Small intestine (tissue), 7 donors: ENCODE results near the gene NFYB. TPM values are rescaled to one million over a fixed set of nuclear protein-coding genes. Genes with fewer than 3 reads are reported as not detected.

Experiments
- DNase-seq, 2 donors: peaks; one replicate each; pipeline versions ENCODE4 v3.0.0 to v3.0.0-alpha.2; 2013
- FAIRE-seq: peaks from 2 replicates; lab custom pipeline; 2012; peaks lifted over from hg19 to GRCh38; lab: Jason Lieb, UNC
- H3K27ac ChIP-seq, 3 donors: one replicate each; pipeline ENCODE4 v1.5.1; 2013; ENCODE audit warnings: low read length in 2 of 3, mild to moderate bottlenecking in 2 of 3, control low read depth in 1 of 3, inconsistent platforms in 1 of 3, low read depth in 1 of 3, moderate library complexity in 1 of 3
- H3K27me3 ChIP-seq, 3 donors: one replicate each; pipeline ENCODE4 v1.6.1; 2013; ENCODE audit warnings: low read length in 3 of 3, inconsistent platforms in 1 of 3; ENCODE audit not compliant: control insufficient read depth in 3 of 3, insufficient read depth in 3 of 3
- H3K36me3 ChIP-seq, 3 donors: one replicate each; pipeline ENCODE4 v1.6.1; 2013; ENCODE audit warnings: low read length in 3 of 3, inconsistent platforms in 1 of 3, low read depth in 1 of 3, mild to moderate bottlenecking in 1 of 3, moderate library complexity in 1 of 3; ENCODE audit not compliant: control insufficient read depth in 3 of 3, insufficient read depth in 2 of 3
- H3K4me1 ChIP-seq, 3 donors: one replicate each; pipeline ENCODE4 v1.6.1; 2013; ENCODE audit warnings: low read length in 2 of 3, inconsistent platforms in 1 of 3, low read depth in 1 of 3, mild to moderate bottlenecking in 1 of 3, moderate library complexity in 1 of 3; ENCODE audit not compliant: control insufficient read depth in 3 of 3, insufficient read depth in 2 of 3
- H3K4me3 ChIP-seq, 3 donors: one replicate each; pipeline ENCODE4 v1.5.1; 2013; ENCODE audit warnings: low read length in 3 of 3, control low read depth in 1 of 3, inconsistent platforms in 1 of 3, low read depth in 1 of 3, mild to moderate bottlenecking in 1 of 3, moderate library complexity in 1 of 3
- H3K9me3 ChIP-seq, 2 donors: one replicate each; pipeline ENCODE4 v1.6.1; 2013; ENCODE audit warnings: low read depth in 1 of 2, low read length in 1 of 2; ENCODE audit not compliant: control insufficient read depth in 2 of 2, insufficient read depth in 1 of 2
- WGBS, 3 donors: extraction: QIAGEN DNeasy Blood & Tissue Kit; methylation state at CpG; one replicate each; pipeline ENCODE4 v1.1.7; 2013; 5-methylcytosine and 5-hydroxymethylcytosine counted together
- polyA plus RNA-seq, 4 donors: library from polyadenylated mRNA; stranded (reverse) in 3 of 4; unstranded in 1 of 4; fragments of 200-250 nt in 3 of 4; fragments of 120-200 nt in 1 of 4; gene quantifications; one replicate each; pipeline versions ENCODE4 v1.2.1 to v1.2.3, GENCODE V29; 2013
- donor health status: healthy with polysubstance abuse.
- donor health status: control.
- donor health status: control.
- donor health status: Bipolar disorder and iron deficiency.
- donor health status: healthy.

The NFYB gene
- polyA plus RNA-seq, 4 donors = 14.1 to 36.1 (median 16.7) TPM

GRCh38 chr12:104152685-104153241 lies 14.8 kb upstream of the NFYB start:
- Histone ChIP-seq H3K4me3 (no peak overlapping the region), H3K4me1 (no peaks in the 10 kb centered on the region), H3K27ac (no peak overlapping the region), H3K9me3 (no peaks in the 10 kb centered on the region), H3K36me3 (no peaks in the 10 kb centered on the region), H3K27me3 (no peaks in the 10 kb centered on the region)
- DNase-seq (no peak), FAIRE-seq (no peak)

- Histone ChIP-seq H3K36me3 (no peaks in the 10 kb centered on the region), H3K4me3 (no peak overlapping the region), H3K4me1 (no peaks in the 10 kb centered on the region), H3K9me3 (no peaks in the 10 kb centered on the region), H3K27me3 (peaks cover 0 to 3% (median 0%) of the 10 kb centered on the region in 3 donors), H3K27ac (no peak overlapping the region)
- WGBS, 3 donors = 82 to 85% (median 83%) methylated on average over 8 of the region's 8 CpGs
- DNase-seq = no peak
- FAIRE-seq = no peak
These were observed 12.4 kb upstream of the NFYB start for GRCh38 chr12:104150416-104150815.

GRCh38 chr12:104147346-104147745 lies 9.3 kb upstream of the NFYB start:
- FAIRE-seq (no peak), DNase-seq (no peak)
- Histone ChIP-seq H3K9me3 (peaks cover 0 to 3% of the 10 kb centered on the region in 2 donors), H3K36me3 (no peaks in the 10 kb centered on the region), H3K4me3 (no peak overlapping the region), H3K4me1 (no peaks in the 10 kb centered on the region), H3K27me3 (peaks cover 0 to 3% (median 0%) of the 10 kb centered on the region in 3 donors), H3K27ac (no peak overlapping the region)
- 78 to 83% (median 83%) methylated on average over 11 of the region's 11 CpGs for WGBS, 3 donors

- Histone ChIP-seq H3K27ac (no peak overlapping the region), H3K4me3 (no peak overlapping the region), H3K27me3 (peaks cover 0 to 5% (median 0%) of the 10 kb centered on the region in 3 donors), H3K36me3 (no peaks in the 10 kb centered on the region), H3K9me3 (peaks cover 0 to 3% of the 10 kb centered on the region in 2 donors), H3K4me1 (no peaks in the 10 kb centered on the region)
- FAIRE-seq = no peak
- WGBS, 3 donors = 76 to 88% (median 79%) methylated on average over 1 of the region's 1 CpG
- no peak for DNase-seq
These were observed 5.9 kb upstream of the NFYB start for GRCh38 chr12:104143918-104144317.

GRCh38 chr12:104143002-104143401 lies 5.0 kb upstream of the NFYB start:
- Histone ChIP-seq H3K4me1 (peaks cover 0 to 4% (median 0%) of the 10 kb centered on the region in 3 donors), H3K9me3 (peaks cover 0 to 3% of the 10 kb centered on the region in 2 donors), H3K4me3 (no peak overlapping the region), H3K36me3 (no peaks in the 10 kb centered on the region), H3K27me3 (peaks cover 0 to 5% (median 0%) of the 10 kb centered on the region in 3 donors), H3K27ac (no peak overlapping the region)
- no peak for FAIRE-seq
- no peak for DNase-seq

- Histone ChIP-seq H3K9me3 (peaks cover 0 to 3% of the 10 kb centered on the region in 2 donors), H3K4me1 (peaks cover 0 to 4% (median 0%) of the 10 kb centered on the region in 3 donors), H3K27ac (no peak overlapping the region), H3K27me3 (peaks cover 0 to 5% (median 0%) of the 10 kb centered on the region in 3 donors), H3K36me3 (no peaks in the 10 kb centered on the region), H3K4me3 (no peak overlapping the region)
- DNase-seq = no peak
- no peak for FAIRE-seq
- WGBS, 3 donors = 71 to 79% (median 77%) methylated on average over 2 of the region's 2 CpGs
These were observed 4.5 kb upstream of the NFYB start for GRCh38 chr12:104142543-104142942.

- Histone ChIP-seq H3K27ac (peak overlapping the region in 2 of 3 donors; percentile 78 to 79), H3K27me3 (peaks cover 0 to 2% (median 0%) of the 10 kb centered on the region in 3 donors), H3K9me3 (no peaks in the 10 kb centered on the region), H3K4me1 (peaks cover 0 to 13% (median 2%) of the 10 kb centered on the region in 3 donors), H3K4me3 (peak overlapping the region in 1 of 3 donors; percentile 58), H3K36me3 (no peaks in the 10 kb centered on the region)
- FAIRE-seq = no peak
- no peak for DNase-seq
- 75 to 93% (median 92%) methylated on average over 7 of the region's 7 CpGs for WGBS, 3 donors
These were observed 765 bp upstream of the NFYB start for GRCh38 chr12:104138797-104139152.

GRCh38 chr12:104137001-104137901 lies 759 bp downstream of the NFYB start:
- WGBS, 3 donors = 0 to 1% (median 1%) methylated on average over 42 to 78 of the region's 78 CpGs
- H3K4me3 ChIP-seq = peak overlapping the region; percentile 72 to 98 (median 93)
- peaks cover 0 to 13% (median 2%) of the 10 kb centered on the region in 3 donors for H3K4me1 ChIP-seq
- peak overlapping the region; percentile 87 to 95 (median 95) for H3K27ac ChIP-seq
- no peaks in the 10 kb centered on the region for H3K9me3 ChIP-seq
- peaks cover 0 to 3% (median 0%) of the 10 kb centered on the region in 3 donors for H3K36me3 ChIP-seq
- H3K27me3 ChIP-seq = peaks cover 0 to 2% (median 0%) of the 10 kb centered on the region in 3 donors
- DNase-seq (peak; percentile 56 to 74), FAIRE-seq (no peak)
